Neural progenitor cell (in vitro differentiated cells): Measurements from ENCODE around the gene FBXO10. TPM values are rescaled to one million over a fixed set of nuclear protein-coding genes. Genes with fewer than 3 reads are reported as not detected.

Experiments used
- DNase-seq: peaks from one replicate; pipeline ENCODE4 v3.0.0-alpha.2; 2016; ENCODE audit warnings: low spot score
- H2AFZ ChIP-seq: fragments of 200-600 bp; sonication (generic); replicated peaks from 2 replicates; pipeline ENCODE4 v1.6.1; 2016; ENCODE audit warnings: antibody characterized with exemption
- H3F3A ChIP-seq: fragments of 200-600 bp; sonication (generic); 2 replicates; pipeline ENCODE4 v1.6.1; 2016; ENCODE audit warnings: antibody characterized with exemption, low read depth
- H3K27ac ChIP-seq: fragments of 200-600 bp; sonication (generic); 2 replicates; pipeline ENCODE4 v1.5.1; 2016; ENCODE audit warnings: mild to moderate bottlenecking
- H3K27me3 ChIP-seq: fragments of 200-600 bp; sonication (generic); 2 replicates; pipeline ENCODE4 v1.6.1; 2016; ENCODE audit warnings: mild to moderate bottlenecking, moderate library complexity
- H3K36me3 ChIP-seq: fragments of 200-600 bp; sonication (generic); 2 replicates; pipeline ENCODE4 v1.5.1; 2016
- H3K4me1 ChIP-seq: fragments of 200-600 bp; sonication (generic); 2 replicates; pipeline ENCODE4 v1.6.1; 2016; ENCODE audit warnings: mixed run types
- H3K4me2 ChIP-seq: fragments of 200-600 bp; sonication (generic); 2 replicates; pipeline ENCODE4 v1.6.1; 2016
- H3K4me3 ChIP-seq: fragments of 200-600 bp; sonication (generic); 2 replicates; pipeline ENCODE4 v1.5.1; 2016
- H3K79me2 ChIP-seq: fragments of 200-600 bp; sonication (generic); 2 replicates; pipeline ENCODE4 v1.6.1; 2016; ENCODE audit warnings: low read depth
- H3K9ac ChIP-seq: fragments of 200-600 bp; sonication (generic); 2 replicates; pipeline ENCODE4 v1.6.1; 2016
- H3K9me3 ChIP-seq: fragments of 200-600 bp; sonication (generic); 2 replicates; pipeline ENCODE4 v1.5.1; 2016; ENCODE audit warnings: low read depth
- H4K20me1 ChIP-seq: fragments of 200-600 bp; sonication (generic); 2 replicates; pipeline ENCODE4 v1.6.1; 2016; ENCODE audit warnings: low read depth
- H3K27ac Mint-ChIP-seq: 3 replicates; pipeline ENCODE4 v1.8.0; 2021; ENCODE audit warnings: mixed read lengths
- H3K27me3 Mint-ChIP-seq: 2 replicates; pipeline ENCODE4 v1.8.0; 2022; ENCODE audit warnings: low read depth, mild to moderate bottlenecking, inconsistent platforms, moderate library complexity, mixed read lengths; ENCODE audit not compliant: insufficient read depth
- H3K36me3 Mint-ChIP-seq: 3 replicates; pipeline ENCODE4 v1.8.0; 2021; ENCODE audit warnings: mixed read lengths
- H3K4me1 Mint-ChIP-seq: 3 replicates; pipeline ENCODE4 v1.8.0; 2021; ENCODE audit warnings: mixed read lengths
- H3K4me3 Mint-ChIP-seq: 3 replicates; pipeline ENCODE4 v1.8.0; 2021; ENCODE audit warnings: mild to moderate bottlenecking, moderate library complexity, mixed read lengths
- H3K9me3 Mint-ChIP-seq: 3 replicates; pipeline ENCODE4 v1.8.0; 2020; ENCODE audit warnings: mixed read lengths
- CTCF ChIP-seq: fragments of 200-600 bp; sonication (generic); IDR thresholded peaks from 2 replicates; pipeline ENCODE4 v1.5.1; 2017; ENCODE audit warnings: antibody characterized with exemption, mild to moderate bottlenecking
- EZH2 ChIP-seq: fragments of 200-600 bp; sonication (generic); IDR thresholded peaks from 2 replicates; pipeline ENCODE4 v1.6.1; 2017; ENCODE audit warnings: antibody characterized with exemption, mild to moderate bottlenecking, moderate library complexity
- EZH2phosphoT487 ChIP-seq: fragments of 200-600 bp; sonication (generic); IDR thresholded peaks from 2 replicates; pipeline ENCODE4 v1.6.1; 2017; ENCODE audit warnings: antibody characterized with exemption
- total RNA-seq: library from RNA; depleted of rRNA; stranded (reverse); fragments of >200 nt; gene quantifications from 2 replicates; pipeline ENCODE4 v1.2.3, GENCODE V29; 2015; ENCODE audit warnings: low replicate concordance

FBXO10 gene
- total RNA-seq, 1 donor from 2014 or later: 13.4 TPM

GRCh38 chr9:37563806-37564513 is 12.2 kb downstream of the FBXO10 start:
- peaks cover 50% of the 10 kb centered on the region for H3K36me3 Mint-ChIP-seq
- no peak overlapping the region for H3K27ac Mint-ChIP-seq
- Histone ChIP-seq H3K79me2 (peaks cover 60% of the 10 kb centered on the region), H4K20me1 (peaks cover 8% of the 10 kb centered on the region), H3F3A (no peaks in the 10 kb centered on the region), H3K4me1 (no peaks in the 10 kb centered on the region), H3K4me3 (no peak overlapping the region), H3K27me3 (no peaks in the 10 kb centered on the region), H3K9ac (no peak overlapping the region), H3K4me2 (no peak overlapping the region), H3K9me3 (no peaks in the 10 kb centered on the region), H2AFZ (no peak overlapping the region), H3K36me3 (no peaks in the 10 kb centered on the region), H3K27ac (no peak overlapping the region)
- no peak overlapping the region for H3K4me3 Mint-ChIP-seq
- no peak for DNase-seq
- TF ChIP-seq EZH2 (no peak), CTCF (no peak), EZH2phosphoT487 (no peak)
- H3K4me1 Mint-ChIP-seq: peaks cover 4% of the 10 kb centered on the region
- H3K9me3 Mint-ChIP-seq: peaks cover 34% of the 10 kb centered on the region
- peaks cover 3% of the 10 kb centered on the region for H3K27me3 Mint-ChIP-seq

- Histone ChIP-seq H4K20me1 (peaks cover 8% of the 10 kb centered on the region), H3K9ac (no peak overlapping the region), H3K36me3 (no peaks in the 10 kb centered on the region), H3K9me3 (no peaks in the 10 kb centered on the region), H3K4me2 (no peak overlapping the region), H3F3A (no peaks in the 10 kb centered on the region), H3K27ac (no peak overlapping the region), H2AFZ (no peak overlapping the region), H3K4me3 (no peak overlapping the region), H3K79me2 (peaks cover 50% of the 10 kb centered on the region), H3K27me3 (no peaks in the 10 kb centered on the region), H3K4me1 (no peaks in the 10 kb centered on the region)
- Mint-ChIP-seq H3K36me3 (peaks cover 50% of the 10 kb centered on the region), H3K4me1 (peaks cover 4% of the 10 kb centered on the region), H3K27ac (no peak overlapping the region), H3K9me3 (peaks cover 34% of the 10 kb centered on the region), H3K27me3 (peaks cover 3% of the 10 kb centered on the region), H3K4me3 (no peak overlapping the region)
- TF ChIP-seq EZH2phosphoT487 (no peak), EZH2 (no peak), CTCF (no peak)
- DNase-seq: no peak
These were observed 13.4 kb downstream of the FBXO10 start for GRCh38 chr9:37562826-37563225.

GRCh38 chr9:37561682-37562081 is 14.5 kb downstream of the FBXO10 start:
- Histone ChIP-seq H3K9ac (no peak overlapping the region), H3K4me3 (no peak overlapping the region), H3K27me3 (no peaks in the 10 kb centered on the region), H3K36me3 (no peaks in the 10 kb centered on the region), H3K9me3 (no peaks in the 10 kb centered on the region), H4K20me1 (peaks cover 6% of the 10 kb centered on the region), H3K27ac (no peak overlapping the region), H3K4me2 (no peak overlapping the region), H3K4me1 (no peaks in the 10 kb centered on the region), H3F3A (no peaks in the 10 kb centered on the region), H3K79me2 (peaks cover 43% of the 10 kb centered on the region), H2AFZ (no peak overlapping the region)
- Mint-ChIP-seq H3K36me3 (peaks cover 59% of the 10 kb centered on the region), H3K4me1 (peaks cover 4% of the 10 kb centered on the region), H3K27ac (no peak overlapping the region), H3K4me3 (no peak overlapping the region), H3K27me3 (peaks cover 3% of the 10 kb centered on the region), H3K9me3 (peaks cover 36% of the 10 kb centered on the region)
- DNase-seq: no peak
- TF ChIP-seq CTCF: no peak
- TF ChIP-seq EZH2phosphoT487: no peak
- TF ChIP-seq EZH2: no peak
